HepG2 (cell line): ENCODE results near the gene SMURF2. TPM values are rescaled to one million over a fixed set of nuclear protein-coding genes. Genes with fewer than 3 reads are reported as not detected.

Source experiments
- BCL6 ChIP-seq: IDR thresholded peaks from 2 replicates; pipeline ENCODE4 v1.6.1; 2016; ENCODE audit warnings: missing genetic modification reagents, missing compliant biosample characterization
- BRD4 ChIP-seq: sonication (generic); formaldehyde crosslinking; IDR thresholded peaks from 2 replicates; pipeline ENCODE4 v1.4.0; 2020; ENCODE audit warnings: missing genetic modification reagents
- CAMTA2 ChIP-seq: sonication (generic); formaldehyde crosslinking; IDR thresholded peaks from 2 replicates; pipeline ENCODE4 v1.4.0; 2020; ENCODE audit warnings: mild to moderate bottlenecking, missing genetic modification reagents, borderline replicate concordance
- FOXC1 ChIP-seq: sonication (generic); formaldehyde crosslinking; IDR thresholded peaks from 2 replicates; pipeline ENCODE4 v1.8.0; 2022; ENCODE audit warnings: mild to moderate bottlenecking, missing genetic modification reagents, borderline replicate concordance
- HNRNPUL1 ChIP-seq: fragments of 200-400 bp; formaldehyde crosslinking; IDR thresholded peaks from 2 replicates; pipeline ENCODE4 v1.6.1; 2017; ENCODE audit warnings: low read depth, mild to moderate bottlenecking, low read length, moderate library complexity
- KDM3A ChIP-seq: IDR thresholded peaks from 2 replicates; pipeline ENCODE4 v1.6.1; 2018; ENCODE audit warnings: low read depth, missing compliant biosample characterization
- KDM5A ChIP-seq: fragments of 200-600 bp; sonication (generic); IDR thresholded peaks from 2 replicates; pipeline ENCODE4 v1.7.0; 2018; ENCODE audit warnings: antibody characterized with exemption, mild to moderate bottlenecking, low read length, borderline replicate concordance
- KDM5B ChIP-seq: sonication (generic); formaldehyde crosslinking; IDR thresholded peaks from 2 replicates; pipeline ENCODE4 v1.4.0; 2020; ENCODE audit warnings: missing genetic modification reagents, mild to moderate bottlenecking, borderline replicate concordance
- KLF11 ChIP-seq: IDR thresholded peaks from 2 replicates; pipeline ENCODE4 v1.6.1; 2016; ENCODE audit warnings: missing compliant biosample characterization
- MAFF ChIP-seq: IDR thresholded peaks from 2 replicates; pipeline ENCODE4 v1.6.1; 2011; ENCODE audit warnings: low read depth, low read length, improper control_type of control experiment
- MNT ChIP-seq: fragments of 450-650 bp; IDR thresholded peaks from 2 replicates; pipeline ENCODE4 v1.6.1; 2016
- NR1H2 ChIP-seq: sonication (generic); formaldehyde crosslinking; IDR thresholded peaks from 2 replicates; pipeline ENCODE4 v1.8.1; 2022; ENCODE audit warnings: low read depth, missing genetic modification reagents, borderline replicate concordance
- TP53 ChIP-seq: sonication (generic); formaldehyde crosslinking; conservative IDR thresholded peaks from 2 replicates; pipeline ENCODE4 v1.4.0; 2020; ENCODE audit warnings: missing genetic modification reagents
- XBP1 ChIP-seq: sonication (generic); formaldehyde crosslinking; IDR thresholded peaks from 2 replicates; pipeline ENCODE4 v1.5.0; 2020; ENCODE audit warnings: missing genetic modification reagents
- ZKSCAN5 ChIP-seq: sonication (generic); formaldehyde crosslinking; IDR thresholded peaks from 2 replicates; pipeline ENCODE4 v1.5.1; 2020; ENCODE audit warnings: mild to moderate bottlenecking, missing genetic modification reagents
- ZKSCAN8 ChIP-seq: IDR thresholded peaks from 2 replicates; pipeline ENCODE4 v1.6.1; 2016; ENCODE audit warnings: borderline replicate concordance, missing genetic modification reagents, missing compliant biosample characterization
- ZNF136 ChIP-seq: sonication (generic); formaldehyde crosslinking; IDR thresholded peaks from 2 replicates; pipeline ENCODE4 v1.8.1; 2022; ENCODE audit warnings: low read depth, mild to moderate bottlenecking, moderate library complexity, missing genetic modification reagents
- ZNF17 ChIP-seq: sonication (generic); formaldehyde crosslinking; IDR thresholded peaks from 2 replicates; pipeline ENCODE4 v1.5.0; 2020; ENCODE audit warnings: mild to moderate bottlenecking, missing genetic modification reagents
- polyA plus RNA-seq, 8 experiments: library from polyadenylated mRNA; depleted of rRNA in 3 of 8; stranded (reverse) in 7 of 8; unstranded in 1 of 8; fragments of >200 nt; fragmentation: Illumina TruSeq in 4 of 8; extraction: Trizol in 4 of 8; gene quantifications; 2 replicates each; pipeline versions ENCODE4 v1.2.1 to v1.2.3, GENCODE V29; 2011 to 2016; ENCODE audit warnings: low read depth in 4 of 8, missing spikeins in 1 of 8, mixed read lengths in 1 of 8; ENCODE audit not compliant: insufficient read depth in 1 of 8
- total RNA-seq, 5 experiments: library from RNA; depleted of rRNA; stranded (reverse); fragments of >200 nt; fragmentation: Illumina TruSeq; extraction: Trizol; gene quantifications; 2 replicates each; pipeline ENCODE4 v1.2.3, GENCODE V29; 2016; ENCODE audit warnings: low read depth in 1 of 5
- TF ChIP-seq, protein P1 (sequence below): IDR thresholded peaks from 2 replicates; pipeline ENCODE4 v1.6.1; 2016; ENCODE audit warnings: missing compliant biosample characterization, missing genetic modification reagents, borderline replicate concordance
- TF ChIP-seq, protein P2 (sequence below): sonication (generic); formaldehyde crosslinking; IDR thresholded peaks from 2 replicates; pipeline ENCODE4 v1.8.1; 2022; ENCODE audit warnings: low read depth, mild to moderate bottlenecking, missing genetic modification reagents
- TF ChIP-seq, protein P3 (sequence below): sonication (generic); formaldehyde crosslinking; IDR thresholded peaks from 2 replicates; pipeline ENCODE4 v1.4.0; 2020; ENCODE audit warnings: missing genetic modification reagents, mild to moderate bottlenecking, borderline replicate concordance

SMURF2 gene
- total and polyA plus RNA-seq, 2 of the 13 experiments (the other 11 are each of a cell fraction or from before 2014, with no cell fraction given), result 14.9 to 24.3 TPM

GRCh38 chr17:64506576-64507412 lies 155.3 kb downstream of the SMURF2 start, which contains the start of gene CEP95 (continued):
- peak; percentile 85; the same call in 1 of the 2 replicates for TF ChIP-seq KDM5B
- peak; percentile 79 for TF ChIP-seq KDM3A
- TF ChIP-seq ZNF136, result 0 out of 2 replicates have a peak, but pooled peaks have one; percentile 68
- peak; percentile 89; the same call in 1 of the 2 replicates for TF ChIP-seq NR1H2 (CRISPR knock-in tag)
- no peak for TF ChIP-seq ZKSCAN5 (CRISPR knock-in tag)
- TF ChIP-seq, protein P1, sequence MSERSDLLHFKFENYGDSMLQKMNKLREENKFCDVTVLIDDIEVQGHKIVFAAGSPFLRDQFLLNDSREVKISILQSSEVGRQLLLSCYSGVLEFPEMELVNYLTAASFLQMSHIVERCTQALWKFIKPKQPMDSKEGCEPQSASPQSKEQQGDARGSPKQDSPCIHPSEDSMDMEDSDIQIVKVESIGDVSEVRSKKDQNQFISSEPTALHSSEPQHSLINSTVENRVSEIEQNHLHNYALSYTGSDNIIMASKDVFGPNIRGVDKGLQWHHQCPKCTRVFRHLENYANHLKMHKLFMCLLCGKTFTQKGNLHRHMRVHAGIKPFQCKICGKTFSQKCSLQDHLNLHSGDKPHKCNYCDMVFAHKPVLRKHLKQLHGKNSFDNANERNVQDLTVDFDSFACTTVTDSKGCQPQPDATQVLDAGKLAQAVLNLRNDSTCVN (CRISPR knock-in tag), result peak; percentile 68; the same call in 1 of the 2 replicates
- no peak for TF ChIP-seq KLF11 (CRISPR knock-in tag)
- TF ChIP-seq ZKSCAN8 (CRISPR knock-in tag), result 0 out of 2 replicates have a peak, but pooled peaks have one; percentile 15
- peak; percentile 33; the same call in 1 of the 2 replicates for TF ChIP-seq BCL6
- peak; percentile 98 for TF ChIP-seq BRD4
- 0 out of 2 replicates have a peak, but pooled peaks have one; percentile 44 for TF ChIP-seq XBP1 (CRISPR knock-in tag)
- TF ChIP-seq, protein P2, sequence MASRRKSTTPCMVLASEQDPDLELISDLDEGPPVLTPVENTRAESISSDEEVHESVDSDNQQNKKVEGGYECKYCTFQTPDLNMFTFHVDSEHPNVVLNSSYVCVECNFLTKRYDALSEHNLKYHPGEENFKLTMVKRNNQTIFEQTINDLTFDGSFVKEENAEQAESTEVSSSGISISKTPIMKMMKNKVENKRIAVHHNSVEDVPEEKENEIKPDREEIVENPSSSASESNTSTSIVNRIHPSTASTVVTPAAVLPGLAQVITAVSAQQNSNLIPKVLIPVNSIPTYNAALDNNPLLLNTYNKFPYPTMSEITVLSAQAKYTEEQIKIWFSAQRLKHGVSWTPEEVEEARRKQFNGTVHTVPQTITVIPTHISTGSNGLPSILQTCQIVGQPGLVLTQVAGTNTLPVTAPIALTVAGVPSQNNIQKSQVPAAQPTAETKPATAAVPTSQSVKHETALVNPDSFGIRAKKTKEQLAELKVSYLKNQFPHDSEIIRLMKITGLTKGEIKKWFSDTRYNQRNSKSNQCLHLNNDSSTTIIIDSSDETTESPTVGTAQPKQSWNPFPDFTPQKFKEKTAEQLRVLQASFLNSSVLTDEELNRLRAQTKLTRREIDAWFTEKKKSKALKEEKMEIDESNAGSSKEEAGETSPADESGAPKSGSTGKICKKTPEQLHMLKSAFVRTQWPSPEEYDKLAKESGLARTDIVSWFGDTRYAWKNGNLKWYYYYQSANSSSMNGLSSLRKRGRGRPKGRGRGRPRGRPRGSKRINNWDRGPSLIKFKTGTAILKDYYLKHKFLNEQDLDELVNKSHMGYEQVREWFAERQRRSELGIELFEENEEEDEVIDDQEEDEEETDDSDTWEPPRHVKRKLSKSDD (CRISPR knock-in tag), result no peak
- TF ChIP-seq MNT, result peak; percentile 63
- no peak for TF ChIP-seq ZNF17 (CRISPR knock-in tag)
- peak; percentile 83 for TF ChIP-seq FOXC1 (CRISPR knock-in tag)
- TF ChIP-seq, protein P3, sequence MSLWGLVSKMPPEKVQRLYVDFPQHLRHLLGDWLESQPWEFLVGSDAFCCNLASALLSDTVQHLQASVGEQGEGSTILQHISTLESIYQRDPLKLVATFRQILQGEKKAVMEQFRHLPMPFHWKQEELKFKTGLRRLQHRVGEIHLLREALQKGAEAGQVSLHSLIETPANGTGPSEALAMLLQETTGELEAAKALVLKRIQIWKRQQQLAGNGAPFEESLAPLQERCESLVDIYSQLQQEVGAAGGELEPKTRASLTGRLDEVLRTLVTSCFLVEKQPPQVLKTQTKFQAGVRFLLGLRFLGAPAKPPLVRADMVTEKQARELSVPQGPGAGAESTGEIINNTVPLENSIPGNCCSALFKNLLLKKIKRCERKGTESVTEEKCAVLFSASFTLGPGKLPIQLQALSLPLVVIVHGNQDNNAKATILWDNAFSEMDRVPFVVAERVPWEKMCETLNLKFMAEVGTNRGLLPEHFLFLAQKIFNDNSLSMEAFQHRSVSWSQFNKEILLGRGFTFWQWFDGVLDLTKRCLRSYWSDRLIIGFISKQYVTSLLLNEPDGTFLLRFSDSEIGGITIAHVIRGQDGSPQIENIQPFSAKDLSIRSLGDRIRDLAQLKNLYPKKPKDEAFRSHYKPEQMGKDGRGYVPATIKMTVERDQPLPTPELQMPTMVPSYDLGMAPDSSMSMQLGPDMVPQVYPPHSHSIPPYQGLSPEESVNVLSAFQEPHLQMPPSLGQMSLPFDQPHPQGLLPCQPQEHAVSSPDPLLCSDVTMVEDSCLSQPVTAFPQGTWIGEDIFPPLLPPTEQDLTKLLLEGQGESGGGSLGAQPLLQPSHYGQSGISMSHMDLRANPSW (CRISPR knock-in tag), result no peak
- TF ChIP-seq CAMTA2 (CRISPR knock-in tag), result peak; percentile 75; the same call in 1 of the 2 replicates
- TF ChIP-seq TP53, result peak; percentile 86; the same call in 1 of the 2 replicates
- peak; percentile 93 for TF ChIP-seq KDM5A
- TF ChIP-seq HNRNPUL1, result no peak
- TF ChIP-seq MAFF, result no peak
